HG03175 (cell line): Measurements from ENCODE around the gene BLACAT1.

Source experiments
- ATAC-seq: cut with Tn5 transposase; IDR thresholded peaks from one replicate; pipeline ENCODE4 v1.9.1; 2021; ENCODE audit warnings: mild to moderate bottlenecking, moderate library complexity; ENCODE audit not compliant: unreplicated experiment

Gene BLACAT1

GRCh38 chr1:205455581-205456382 lies at the start of gene BLACAT1:
BLACAT1 (minus strand) TSS chr1:205456045.
- no peak for ATAC-seq

GRCh38 chr1:205505076-205505729 lies 49.4 kb upstream of the BLACAT1 start:
- no peak for ATAC-seq

- no peak for ATAC-seq
Observed at GRCh38 chr1:205504311-205505075, 48.6 kb upstream of the BLACAT1 start, which contains the start of gene CDK18. CDK18 (plus strand) TSS chr1:205504669; CDS start chr1:205523168, 18,499 bp downstream.

GRCh38 chr1:205502992-205503391 lies 47.1 kb upstream of the BLACAT1 start:
- ATAC-seq = no peak

GRCh38 chr1:205502111-205502810 lies 46.4 kb upstream of the BLACAT1 start:
- no peak for ATAC-seq

- no peak for ATAC-seq
Observed at GRCh38 chr1:205500240-205501233, 44.7 kb upstream of the BLACAT1 start.

GRCh38 chr1:205499789-205500188 lies 43.9 kb upstream of the BLACAT1 start:
- ATAC-seq = no peak

- ATAC-seq = no peak
Observed at GRCh38 chr1:205497351-205497750, 41.5 kb upstream of the BLACAT1 start.

GRCh38 chr1:205496661-205497060 lies 40.8 kb upstream of the BLACAT1 start:
- ATAC-seq = no peak

GRCh38 chr1:205495237-205495823 lies 39.5 kb upstream of the BLACAT1 start:
- ATAC-seq = no peak

- no peak for ATAC-seq
Observed at GRCh38 chr1:205494115-205494514, 38.3 kb upstream of the BLACAT1 start.

- ATAC-seq = no peak
Observed at GRCh38 chr1:205493241-205494085, 37.6 kb upstream of the BLACAT1 start.

GRCh38 chr1:205492774-205493173 lies 36.9 kb upstream of the BLACAT1 start:
- ATAC-seq = no peak

- ATAC-seq = no peak
Observed at GRCh38 chr1:205492201-205492667, 36.4 kb upstream of the BLACAT1 start.

- no peak for ATAC-seq
Observed at GRCh38 chr1:205491794-205492193, 35.9 kb upstream of the BLACAT1 start.

GRCh38 chr1:205488074-205488723 lies 32.4 kb upstream of the BLACAT1 start:
- no peak for ATAC-seq

- ATAC-seq = no peak
Observed at GRCh38 chr1:205486258-205486657, 30.4 kb upstream of the BLACAT1 start.
